WTC11 (cell line): ENCODE results near the gene ACO2.

Source experiments
- ATF6 ChIP-seq: sonication (generic); formaldehyde crosslinking; IDR thresholded peaks from 2 replicates; pipeline ENCODE4 v1.8.1; 2023; ENCODE audit warnings: mild to moderate bottlenecking, missing genetic modification reagents
- NFE2L1 ChIP-seq: sonication (generic); formaldehyde crosslinking; IDR thresholded peaks from 2 replicates; pipeline ENCODE4 v1.8.1; 2023; ENCODE audit warnings: missing genetic modification reagents
- TEAD4 ChIP-seq: sonication (generic); formaldehyde crosslinking; IDR thresholded peaks from 2 replicates; pipeline ENCODE4 v1.8.0; 2022; ENCODE audit warnings: mild to moderate bottlenecking, missing genetic modification reagents
- TP53 ChIP-seq: sonication (generic); formaldehyde crosslinking; IDR thresholded peaks from 2 replicates; pipeline ENCODE4 v1.8.1; 2023; ENCODE audit warnings: mild to moderate bottlenecking, missing genetic modification reagents
- ZBTB21 ChIP-seq: sonication (generic); formaldehyde crosslinking; IDR thresholded peaks from 2 replicates; pipeline ENCODE4 v1.8.1; 2023; ENCODE audit warnings: mild to moderate bottlenecking, missing genetic modification reagents, borderline replicate concordance
- ZNF416 ChIP-seq: fragments of 250-450 bp; sonication (Bioruptor Pico); IDR thresholded peaks from 2 replicates; pipeline ENCODE4 v1.9.0; 2021; ENCODE audit warnings: mild to moderate bottlenecking, inconsistent platforms
- TF ChIP-seq, protein P1 (sequence below): fragments of 200-600 bp; IDR thresholded peaks from 2 replicates; pipeline ENCODE4 v1.8.0; 2022; ENCODE audit warnings: antibody characterized with exemption
- TF ChIP-seq, protein P2 (sequence below): sonication (generic); formaldehyde crosslinking; conservative IDR thresholded peaks from 2 replicates; pipeline ENCODE4 v1.8.1; 2022; ENCODE audit warnings: mild to moderate bottlenecking, missing genetic modification reagents

GRCh38 chr22:41555325-41555982 lies 86.5 kb downstream of the ACO2 start:
- TF ChIP-seq, protein P1, sequence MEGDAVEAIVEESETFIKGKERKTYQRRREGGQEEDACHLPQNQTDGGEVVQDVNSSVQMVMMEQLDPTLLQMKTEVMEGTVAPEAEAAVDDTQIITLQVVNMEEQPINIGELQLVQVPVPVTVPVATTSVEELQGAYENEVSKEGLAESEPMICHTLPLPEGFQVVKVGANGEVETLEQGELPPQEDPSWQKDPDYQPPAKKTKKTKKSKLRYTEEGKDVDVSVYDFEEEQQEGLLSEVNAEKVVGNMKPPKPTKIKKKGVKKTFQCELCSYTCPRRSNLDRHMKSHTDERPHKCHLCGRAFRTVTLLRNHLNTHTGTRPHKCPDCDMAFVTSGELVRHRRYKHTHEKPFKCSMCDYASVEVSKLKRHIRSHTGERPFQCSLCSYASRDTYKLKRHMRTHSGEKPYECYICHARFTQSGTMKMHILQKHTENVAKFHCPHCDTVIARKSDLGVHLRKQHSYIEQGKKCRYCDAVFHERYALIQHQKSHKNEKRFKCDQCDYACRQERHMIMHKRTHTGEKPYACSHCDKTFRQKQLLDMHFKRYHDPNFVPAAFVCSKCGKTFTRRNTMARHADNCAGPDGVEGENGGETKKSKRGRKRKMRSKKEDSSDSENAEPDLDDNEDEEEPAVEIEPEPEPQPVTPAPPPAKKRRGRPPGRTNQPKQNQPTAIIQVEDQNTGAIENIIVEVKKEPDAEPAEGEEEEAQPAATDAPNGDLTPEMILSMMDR, result no peak
- no peak for TF ChIP-seq NFE2L1
- no peak for TF ChIP-seq TP53 (CRISPR knock-in tag)
- TF ChIP-seq ATF6 (CRISPR knock-in tag), result no peak
- TF ChIP-seq ZNF416, result no peak
- TF ChIP-seq, protein P2, sequence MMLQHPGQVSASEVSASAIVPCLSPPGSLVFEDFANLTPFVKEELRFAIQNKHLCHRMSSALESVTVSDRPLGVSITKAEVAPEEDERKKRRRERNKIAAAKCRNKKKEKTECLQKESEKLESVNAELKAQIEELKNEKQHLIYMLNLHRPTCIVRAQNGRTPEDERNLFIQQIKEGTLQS (CRISPR knock-in tag), result no peak
- no peak for TF ChIP-seq ZBTB21 (CRISPR knock-in tag)
- TF ChIP-seq TEAD4, result no peak
